ENCODE data around the gene NAP1L2.
A peak's percentile ranks its signal among the peaks of the same experiment; 100 is the strongest.
"Not testable (repeated sequence)": the region's sequence is repeated elsewhere in the genome, so short reads cannot be mapped to it uniquely, and the experiment has no call there.

The NAP1L2 gene, protein sequence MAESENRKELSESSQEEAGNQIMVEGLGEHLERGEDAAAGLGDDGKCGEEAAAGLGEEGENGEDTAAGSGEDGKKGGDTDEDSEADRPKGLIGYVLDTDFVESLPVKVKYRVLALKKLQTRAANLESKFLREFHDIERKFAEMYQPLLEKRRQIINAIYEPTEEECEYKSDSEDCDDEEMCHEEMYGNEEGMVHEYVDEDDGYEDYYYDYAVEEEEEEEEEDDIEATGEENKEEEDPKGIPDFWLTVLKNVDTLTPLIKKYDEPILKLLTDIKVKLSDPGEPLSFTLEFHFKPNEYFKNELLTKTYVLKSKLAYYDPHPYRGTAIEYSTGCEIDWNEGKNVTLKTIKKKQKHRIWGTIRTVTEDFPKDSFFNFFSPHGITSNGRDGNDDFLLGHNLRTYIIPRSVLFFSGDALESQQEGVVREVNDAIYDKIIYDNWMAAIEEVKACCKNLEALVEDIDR

DNA sequence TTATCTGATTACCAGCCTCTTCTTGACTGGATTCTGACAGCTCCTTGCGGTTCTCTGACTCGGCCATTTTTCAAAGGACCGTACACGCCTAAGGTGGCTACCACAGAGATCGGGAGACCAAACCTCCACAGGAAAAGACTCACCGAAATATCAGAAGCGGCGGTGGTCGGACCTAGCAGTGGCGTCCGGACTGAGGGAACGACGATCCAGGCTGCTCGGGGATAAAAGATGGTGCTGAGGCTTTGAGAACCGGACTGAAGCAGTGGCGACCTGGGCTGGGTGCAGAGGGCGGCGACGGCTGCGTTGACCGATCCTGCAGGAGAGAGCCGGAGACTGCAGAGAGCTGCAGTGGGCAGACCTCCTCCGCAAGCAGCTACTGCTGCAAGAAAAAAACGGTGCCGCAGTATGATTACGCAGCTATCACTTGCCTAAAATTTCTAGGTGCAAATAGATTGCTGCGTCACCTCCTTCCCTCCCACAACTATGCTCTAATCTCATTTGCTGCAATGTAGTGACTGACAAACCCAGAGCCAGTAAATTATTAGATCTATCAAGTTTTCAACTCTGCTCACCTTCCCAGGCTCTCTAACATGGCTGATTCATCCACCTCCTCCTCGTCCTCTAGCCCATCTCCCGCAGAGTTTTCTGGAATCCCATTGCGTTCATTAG is at the start of gene NAP1L2:
TSS of gene NAP1L2 (minus strand) at position 426 of the 669 bp plus-strand sequence. CDS start at position 67, 359 bp downstream.
- no peak for TF ChIP-seq ZNF274 (IDR thresholded peaks at IDR 0.05; ENCODE audit: low read depth, low read length)

GRCh38 chrX:73262991-73263390 is 48.3 kb upstream of the NAP1L2 start:
- H3K4me3 ChIP-seq (ENCODE audit: low read length), result no peak overlapping the region
- TF ChIP-seq ZNF274 (IDR thresholded peaks at IDR 0.05; ENCODE audit: low read depth, low read length), result no peak

More for the DNA sequence above, at the start of gene NAP1L2:
- peak within 1 kb of the TSS; percentile 47 for H3K4me3 ChIP-seq (ENCODE audit: low read length)

GRCh38 chrX:73239242-73239641 is 24.6 kb upstream of the NAP1L2 start:
- TF ChIP-seq ZNF274 (IDR thresholded peaks at IDR 0.05; ENCODE audit: low read depth, low read length), result no peak
- no peak overlapping the region for H3K4me3 ChIP-seq (ENCODE audit: low read length)

GRCh38 chrX:73217621-73218020 is 3.0 kb upstream of the NAP1L2 start:
- TF ChIP-seq ZNF274 (IDR thresholded peaks at IDR 0.05; ENCODE audit: low read depth, low read length), result no peak
- no peak overlapping the region for H3K4me3 ChIP-seq (ENCODE audit: low read length)

DNA sequence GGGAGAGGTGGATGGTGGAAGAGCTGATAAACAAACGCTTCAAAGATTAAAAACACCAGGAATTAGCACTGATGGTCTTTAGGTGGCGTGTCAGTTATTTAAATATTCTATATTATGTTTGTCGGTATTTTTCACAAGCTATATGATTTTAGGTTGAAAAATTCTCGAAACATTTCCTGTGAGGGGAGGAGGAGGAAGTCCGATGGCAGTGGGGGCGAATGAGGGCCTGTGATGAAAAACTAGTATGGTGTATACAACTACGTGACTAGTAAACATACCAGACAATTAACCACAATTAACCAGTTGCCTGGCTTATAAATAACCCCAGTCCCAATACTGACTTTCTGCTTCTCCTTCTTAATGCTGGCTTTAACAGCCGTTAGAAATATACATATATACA is 595 bp upstream of the NAP1L2 start:
- H3K4me3 ChIP-seq (ENCODE audit: low read length), result peak overlapping the region; percentile 47

DNA sequence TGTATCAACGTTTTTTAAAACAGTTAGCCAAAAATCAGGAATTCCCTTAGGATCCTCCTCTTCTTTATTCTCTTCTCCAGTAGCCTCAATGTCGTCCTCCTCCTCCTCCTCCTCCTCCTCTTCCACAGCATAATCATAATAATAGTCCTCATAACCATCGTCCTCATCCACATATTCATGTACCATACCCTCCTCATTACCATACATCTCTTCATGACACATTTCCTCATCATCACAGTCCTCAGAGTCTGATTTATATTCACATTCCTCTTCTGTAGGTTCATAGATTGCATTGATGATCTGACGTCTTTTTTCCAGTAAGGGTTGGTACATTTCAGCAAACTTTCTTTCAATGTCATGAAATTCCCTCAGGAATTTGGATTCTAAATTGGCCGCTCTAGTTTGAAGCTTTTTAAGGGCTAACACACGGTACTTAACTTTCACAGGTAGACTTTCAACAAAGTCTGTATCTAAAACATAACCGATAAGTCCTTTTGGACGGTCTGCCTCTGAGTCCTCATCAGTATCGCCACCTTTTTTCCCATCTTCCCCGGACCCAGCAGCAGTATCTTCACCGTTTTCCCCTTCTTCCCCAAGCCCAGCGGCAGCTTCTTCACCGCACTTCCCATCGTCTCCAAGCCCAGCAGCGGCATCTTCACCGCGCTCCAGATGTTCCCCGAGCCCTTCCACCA is 771 bp downstream of the NAP1L2 start:
- no peak for TF ChIP-seq ZNF274 (IDR thresholded peaks at IDR 0.05; ENCODE audit: low read depth, low read length)
- peak overlapping the region; percentile 44; the same call in 1 of the 2 replicates for H3K4me3 ChIP-seq (ENCODE audit: low read length)

More for the DNA sequence above, 595 bp upstream of the NAP1L2 start:
- TF ChIP-seq ZNF274 (IDR thresholded peaks at IDR 0.05; ENCODE audit: low read depth, low read length), result no peak

- H3K4me3 ChIP-seq (ENCODE audit: low read length), result no peak overlapping the region
- no peak for TF ChIP-seq ZNF274 (IDR thresholded peaks at IDR 0.05; ENCODE audit: low read depth, low read length)
These were observed 8.3 kb downstream of the NAP1L2 start for GRCh38 chrX:73206366-73206765.

DNA sequence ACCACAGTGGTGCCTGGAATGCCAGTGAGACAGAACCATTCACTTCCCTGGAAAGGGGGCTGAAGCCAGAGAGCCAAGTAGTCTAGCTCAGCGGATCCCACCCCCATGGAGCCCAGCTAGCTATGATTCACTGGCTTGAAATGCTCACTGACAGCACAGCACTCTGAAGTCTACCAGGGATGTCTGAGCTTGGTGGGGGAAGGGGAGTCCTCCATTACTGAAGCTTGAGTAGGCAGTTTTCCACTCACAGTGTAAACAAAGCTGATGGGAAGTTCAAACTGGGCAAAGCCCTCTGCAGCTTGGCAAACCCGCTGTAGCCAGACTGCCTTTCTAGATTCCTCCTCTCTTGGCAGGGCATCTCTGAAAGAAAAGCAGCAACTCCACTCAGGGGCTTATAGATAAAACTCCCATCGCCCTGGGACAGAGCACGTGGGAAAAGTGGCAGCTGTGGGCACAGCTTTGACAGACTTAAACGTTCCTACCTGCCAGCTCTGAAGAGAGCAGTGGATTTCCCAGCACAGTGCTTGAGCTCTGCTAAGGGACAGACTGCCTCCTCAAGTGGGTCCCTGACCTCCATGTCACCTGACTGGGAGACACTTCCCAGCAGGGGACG is 32.0 kb downstream of the NAP1L2 start:
- H3K4me3 ChIP-seq (ENCODE audit: low read length), result no peak overlapping the region
- no peak for TF ChIP-seq ZNF274 (IDR thresholded peaks at IDR 0.05; ENCODE audit: low read depth, low read length)

GRCh38 chrX:73168945-73169344 is 45.7 kb downstream of the NAP1L2 start:
- not testable (repeated sequence) for H3K4me3 ChIP-seq (ENCODE audit: low read length)

All from GM08714 (cell line).